Smooth muscle cell (in vitro differentiated cells): ENCODE measurements around the gene KCNH6. TPM values are rescaled to one million over a fixed set of nuclear protein-coding genes. Genes with fewer than 3 reads are reported as not detected.

ENCODE experiments used
- DNase-seq: peaks from one replicate; lab custom pipeline; 2025; ENCODE audit not compliant: unreplicated experiment; lab: John Stamatoyannopoulos, UW
- H2AFZ ChIP-seq: fragments of 200-600 bp; sonication (generic); 2 replicates; pipeline ENCODE4 v1.6.0; 2016; ENCODE audit warnings: antibody characterized with exemption, low read depth, mild to moderate bottlenecking
- H3F3A ChIP-seq: fragments of 200-600 bp; sonication (generic); 2 replicates; pipeline ENCODE4 v1.6.0; 2017; ENCODE audit warnings: antibody characterized with exemption, low read depth
- H3K27ac ChIP-seq: fragments of 200-600 bp; sonication (generic); 2 replicates; pipeline ENCODE4 v1.5.1; 2016; ENCODE audit warnings: low read depth, mild to moderate bottlenecking
- H3K27me3 ChIP-seq: fragments of 200-600 bp; sonication (generic); 2 replicates; pipeline ENCODE4 v1.6.1; 2016; ENCODE audit warnings: low read depth, mild to moderate bottlenecking
- H3K36me3 ChIP-seq: fragments of 200-600 bp; sonication (generic); 2 replicates; pipeline ENCODE4 v1.5.1; 2016; ENCODE audit warnings: low read depth
- H3K4me1 ChIP-seq: fragments of 200-600 bp; sonication (generic); 2 replicates; pipeline ENCODE4 v1.5.1; 2016; ENCODE audit warnings: low read depth
- H3K4me2 ChIP-seq: fragments of 200-600 bp; sonication (generic); 2 replicates; pipeline ENCODE4 v1.6.0; 2016; ENCODE audit warnings: mild to moderate bottlenecking
- H3K4me3 ChIP-seq: fragments of 200-600 bp; sonication (generic); 2 replicates; pipeline ENCODE4 v1.5.1; 2016; ENCODE audit warnings: mild to moderate bottlenecking
- H3K79me2 ChIP-seq: fragments of 200-600 bp; sonication (generic); 2 replicates; pipeline ENCODE4 v1.6.0; 2016; ENCODE audit warnings: low read depth, mild to moderate bottlenecking
- H3K9ac ChIP-seq: fragments of 200-600 bp; sonication (generic); 2 replicates; pipeline ENCODE4 v1.6.0; 2016; ENCODE audit warnings: low read depth
- H3K9me3 ChIP-seq: fragments of 200-600 bp; sonication (generic); replicated peaks from 2 replicates; pipeline ENCODE4 v1.5.1; 2016; ENCODE audit warnings: low read depth
- H4K20me1 ChIP-seq: fragments of 200-600 bp; sonication (generic); 2 replicates; pipeline ENCODE4 v1.6.0; 2016; ENCODE audit warnings: low read depth
- CTCF ChIP-seq: fragments of 200-600 bp; sonication (generic); IDR thresholded peaks from 2 replicates; pipeline ENCODE4 v1.5.1; 2017; ENCODE audit warnings: borderline replicate concordance, mild to moderate bottlenecking, antibody characterized with exemption; ENCODE audit not compliant: insufficient read depth, poor library complexity, severe bottlenecking
- WGBS: methylation state at CpG from one replicate; pipeline ENCODE4 v1.1.7; 2016; ENCODE audit warnings: low lambda C conversion rate; 5-methylcytosine and 5-hydroxymethylcytosine counted together
- polyA plus RNA-seq: library from polyadenylated mRNA; unstranded; fragments of >200 nt; fragmentation: Nextera tagmentation; extraction: Ambion mirVana; gene quantifications from 2 replicates; pipeline ENCODE4 v1.2.1, GENCODE V29; 2016
- total RNA-seq: library from RNA; depleted of rRNA; stranded (reverse); fragments of >200 nt; gene quantifications from 2 replicates; pipeline ENCODE4 v1.2.3, GENCODE V29; 2014

KCNH6 gene
- total and polyA plus RNA-seq, 2 experiments from 2014 or later = not detected

GRCh38 chr17:63535640-63536039 lies 12.5 kb downstream of the KCNH6 start:
- peaks cover 22% of the 10 kb centered on the region for H3K27me3 ChIP-seq
- no peaks in the 10 kb centered on the region for H3K9me3 ChIP-seq
- no peak overlapping the region for H3K4me2 ChIP-seq

GRCh38 chr17:63537001-63537400 lies 13.8 kb downstream of the KCNH6 start:
- TF ChIP-seq CTCF = no peak
- H3K36me3 ChIP-seq = no peaks in the 10 kb centered on the region
- peaks cover 22% of the 10 kb centered on the region for H3K27me3 ChIP-seq
- no peak overlapping the region for H3K4me2 ChIP-seq
- no peaks in the 10 kb centered on the region for H3K4me1 ChIP-seq
- no peaks in the 10 kb centered on the region for H3K9me3 ChIP-seq
- H4K20me1 ChIP-seq = no peaks in the 10 kb centered on the region
- no peak overlapping the region for H3K9ac ChIP-seq
- no peaks in the 10 kb centered on the region for H3F3A ChIP-seq
- H3K27ac ChIP-seq = no peak overlapping the region
- WGBS = 77% methylated on average over 4 of the region's 4 CpGs
- no peak for DNase-seq
- no peak overlapping the region for H2AFZ ChIP-seq
- H3K4me3 ChIP-seq = no peak overlapping the region
- H3K79me2 ChIP-seq = no peaks in the 10 kb centered on the region

More at GRCh38 chr17:63535640-63536039, 12.5 kb downstream of the KCNH6 start:
- TF ChIP-seq CTCF = no peak
- Histone ChIP-seq H3K4me1 (no peaks in the 10 kb centered on the region), H3F3A (no peaks in the 10 kb centered on the region), H3K27ac (no peak overlapping the region), H4K20me1 (no peaks in the 10 kb centered on the region), H3K9ac (no peak overlapping the region), H3K36me3 (no peaks in the 10 kb centered on the region), H2AFZ (no peak overlapping the region), H3K4me3 (no peak overlapping the region), H3K79me2 (no peaks in the 10 kb centered on the region)
- no peak for DNase-seq
- WGBS = 96% methylated on average over 24 of the region's 24 CpGs

GRCh38 chr17:63537991-63538692 lies 15.0 kb downstream of the KCNH6 start:
- WGBS = 57% methylated on average over 49 of the region's 62 CpGs
- no peak overlapping the region for H2AFZ ChIP-seq
- H3K9me3 ChIP-seq = no peaks in the 10 kb centered on the region
- no peak for DNase-seq
- no peaks in the 10 kb centered on the region for H3K36me3 ChIP-seq
- H3K27ac ChIP-seq = no peak overlapping the region
- no peak for TF ChIP-seq CTCF
- H3F3A ChIP-seq = no peaks in the 10 kb centered on the region
- no peaks in the 10 kb centered on the region for H3K79me2 ChIP-seq
- no peak overlapping the region for H3K4me2 ChIP-seq
- peaks cover 22% of the 10 kb centered on the region for H3K27me3 ChIP-seq
- H3K4me3 ChIP-seq = no peak overlapping the region
- no peaks in the 10 kb centered on the region for H3K4me1 ChIP-seq
- no peak overlapping the region for H3K9ac ChIP-seq
- no peaks in the 10 kb centered on the region for H4K20me1 ChIP-seq
